A549 (cell line): Measurements from ENCODE around the gene CHST5. TPM values are rescaled to one million over a fixed set of nuclear protein-coding genes. Genes with fewer than 3 reads are reported as not detected.

Source experiments
- ATAC-seq, 2 experiments: fragments of 200-7000 bp in 1 of 2; fragments of >200 bp in 1 of 2; cut with Nextera tagmentation in 1 of 2; cut with Tn5 transposase in 1 of 2; 3 replicates each; pipeline versions ENCODE4 v1.8.0 to v1.9.1; 2018 to 2020; ENCODE audit warnings: mild to moderate bottlenecking in 1 of 2, moderate library complexity in 1 of 2
- CTCF ChIA-PET: fragments of 300-600 bp; sonication (Branson Sonifier 250); formaldehyde crosslinking; extraction: SDS; loops from one replicate; lab custom pipeline; 2021; ENCODE audit warnings: antibody characterized with exemption, inconsistent platforms; lab: Yijun Ruan, JAX
- POLR2A ChIA-PET: fragments of 350-600 bp; formaldehyde crosslinking; extraction: SDS; loops from one replicate; lab custom pipeline; 2021; ENCODE audit warnings: antibody characterized with exemption, inconsistent platforms; lab: Yijun Ruan, JAX
- DNase-seq, 2 experiments: peaks; one replicate each; pipeline versions ENCODE4 v3.0.0 to v3.0.0-alpha.2; 2011 to 2016; ENCODE audit warnings: low read depth in 1 of 2, low spot score in 1 of 2
- FAIRE-seq: peaks from 2 replicates; lab custom pipeline; 2011; peaks lifted over from hg19 to GRCh38; lab: Jason Lieb, UNC
- H3K27ac ChIP-seq, 2 experiments: fragments of >200 bp; sonication (Bioruptor Twin); formaldehyde crosslinking; 3 replicates each; pipeline ENCODE4 v1.5.1; 2016 to 2017
- H3K4me1 ChIP-seq: fragments of >200 bp; sonication (Bioruptor Twin); formaldehyde crosslinking; 3 replicates; pipeline ENCODE4 v1.6.1; 2016
- H3K4me2 ChIP-seq: fragments of >200 bp; sonication (Bioruptor Twin); formaldehyde crosslinking; 3 replicates; pipeline ENCODE4 v1.6.1; 2016
- H3K4me3 ChIP-seq: fragments of >200 bp; sonication (Bioruptor Twin); formaldehyde crosslinking; 3 replicates; pipeline ENCODE4 v1.5.1; 2016
- H3K9me3 ChIP-seq: fragments of >200 bp; sonication (Bioruptor Twin); formaldehyde crosslinking; 3 replicates; pipeline ENCODE4 v1.6.1; 2016
- ATOH8 ChIP-seq: fragments of 250-450 bp; sonication (Bioruptor Pico); IDR thresholded peaks from 2 replicates; pipeline ENCODE4 v1.5.0; 2020; ENCODE audit warnings: low read depth, mild to moderate bottlenecking, moderate library complexity
- HDAC2 ChIP-seq: fragments of 200-600 bp; sonication (generic); IDR thresholded peaks from 2 replicates; pipeline ENCODE4 v1.6.1; 2016
- HOXA7 ChIP-seq: fragments of 250-450 bp; sonication (Bioruptor Pico); IDR thresholded peaks from 2 replicates; pipeline ENCODE4 v1.5.0; 2020; ENCODE audit warnings: mild to moderate bottlenecking, moderate library complexity
- HOXB13 ChIP-seq: fragments of 250-450 bp; sonication (Bioruptor Pico); IDR thresholded peaks from 2 replicates; pipeline ENCODE4 v1.5.0; 2020; ENCODE audit warnings: low read depth, mild to moderate bottlenecking, moderate library complexity
- HOXB5 ChIP-seq: fragments of 250-450 bp; sonication (Bioruptor Pico); IDR thresholded peaks from 2 replicates; pipeline ENCODE4 v1.5.0; 2020; ENCODE audit warnings: mild to moderate bottlenecking, moderate library complexity
- MAX ChIP-seq: IDR thresholded peaks from 2 replicates; pipeline ENCODE4 v1.6.1; 2012
- MAZ ChIP-seq: fragments of 150-350 bp; IDR thresholded peaks from 2 replicates; pipeline ENCODE4 v1.6.1; 2014; ENCODE audit warnings: antibody characterized with exemption, low read depth, low read length, borderline replicate concordance
- NR3C1 ChIP-seq: fragments of >200 bp; sonication (Bioruptor Twin); formaldehyde crosslinking; IDR thresholded peaks from 3 replicates; pipeline ENCODE4 v1.6.1; 2017
- PHF8 ChIP-seq: fragments of 200-600 bp; sonication (generic); IDR thresholded peaks from 2 replicates; pipeline ENCODE4 v1.6.1; 2016; ENCODE audit warnings: low read depth, mild to moderate bottlenecking, antibody characterized with exemption, moderate library complexity, borderline replicate concordance
- RCOR1 ChIP-seq: fragments of 150-350 bp; IDR thresholded peaks from 2 replicates; pipeline ENCODE4 v1.6.1; 2014; ENCODE audit warnings: antibody characterized with exemption, low read length, low read depth
- REST ChIP-seq: fragments of 200-600 bp; sonication (generic); IDR thresholded peaks from 2 replicates; pipeline ENCODE4 v1.6.1; 2016; ENCODE audit warnings: antibody characterized with exemption, mild to moderate bottlenecking, moderate library complexity
- RFX5 ChIP-seq: fragments of 450-650 bp; IDR thresholded peaks from 2 replicates; pipeline ENCODE4 v1.7.1; 2014; ENCODE audit warnings: antibody characterized with exemption, mild to moderate bottlenecking, moderate library complexity
- RNF2 ChIP-seq: fragments of 200-600 bp; sonication (generic); IDR thresholded peaks from 2 replicates; pipeline ENCODE4 v1.6.1; 2016; ENCODE audit warnings: low read depth, mild to moderate bottlenecking, antibody characterized with exemption, moderate library complexity, borderline replicate concordance
- ZFP36 ChIP-seq: fragments of 450-650 bp; IDR thresholded peaks from 2 replicates; pipeline ENCODE4 v1.6.1; 2014; ENCODE audit warnings: borderline replicate concordance; ENCODE audit not compliant: partially characterized antibody
- WGBS: methylation state at CpG from one replicate; pipeline ENCODE4 v1.1.6; 2017; ENCODE audit errors: missing lambda C conversion rate; 5-methylcytosine and 5-hydroxymethylcytosine counted together
- polyA plus RNA-seq, 4 experiments: library from polyadenylated mRNA; depleted of rRNA in 3 of 4; stranded (reverse); fragments of >200 nt; fragmentation: RNase III in 1 of 4; extraction: RNeasy Plus Mini Kit Qiagen cat#74134 plus additional on column Dnase treatment in 1 of 4; gene quantifications; 2 replicates in 3 of 4; 3 replicates in 1 of 4; pipeline ENCODE4 v1.2.3, GENCODE V29; 2011 to 2017

CHST5 gene
- polyA plus RNA-seq, 2 of the 4 experiments (the other 2 are of a cell fraction), result 0.05 TPM; not detected in 1

GRCh38 chr16:75485230-75486013 lies 50.5 kb downstream of the CHST5 start:
- ChIA-PET POLR2A (no interaction called here), CTCF (interaction anchor here (0.9 to 3.7 kb wide), 6 partner anchors 13 to 136 kb away, joined by 3 to 23 read pairs (median 4); no protein-coding TSS in a partner anchor)
- peaks cover 8% of the 10 kb centered on the region; the same call in 1 of the 3 replicates for H3K4me1 ChIP-seq
- no peak overlapping the region for H3K4me3 ChIP-seq
- DNase-seq (no peak), FAIRE-seq (no peak), ATAC-seq (no peak)
- no peak overlapping the region for H3K4me2 ChIP-seq
- H3K27ac ChIP-seq, result peak overlapping the region in 1 of 2 experiments; percentile 33; a peak in 1 of 6 replicates
- no peaks in the 10 kb centered on the region for H3K9me3 ChIP-seq
- 77% methylated on average over 7 of the region's 7 CpGs for WGBS
- TF ChIP-seq MAZ, result no peak
- no peak for TF ChIP-seq NR3C1
- no peak for TF ChIP-seq ATOH8 (CRISPR knock-in tag)
- TF ChIP-seq HDAC2, result no peak
- TF ChIP-seq RFX5, result no peak

GRCh38 chr16:75483222-75483621 lies 52.7 kb downstream of the CHST5 start:
- no peak overlapping the region for H3K4me3 ChIP-seq
- DNase-seq, result no peak
- CTCF ChIA-PET, result interaction anchor here (1.3 to 2.2 kb wide), 2 partner anchors 18 to 33 kb away, joined by 3 to 8 read pairs; no protein-coding TSS in a partner anchor

More at GRCh38 chr16:75483222-75483621, 52.7 kb downstream of the CHST5 start:
- H3K4me2 ChIP-seq, result no peak overlapping the region
- no peak overlapping the region for H3K27ac ChIP-seq
- 58% methylated on average over 2 of the region's 2 CpGs for WGBS
- TF ChIP-seq HOXB13, result no peak
- no peak for TF ChIP-seq HOXB5 (CRISPR knock-in tag)
- no peak for TF ChIP-seq HOXA7 (CRISPR knock-in tag)
- no peak for TF ChIP-seq MAX
- no peak for TF ChIP-seq RNF2
- no peak for TF ChIP-seq REST
- no peak for TF ChIP-seq MAZ
- TF ChIP-seq ZFP36, result no peak
- TF ChIP-seq RCOR1, result no peak
- no peak for TF ChIP-seq PHF8
- TF ChIP-seq, all 56 proteins: peak for 0
- Histone ChIP-seq H3K4me1 (peaks cover 8% of the 10 kb centered on the region; the same call in 1 of the 3 replicates), H3K9me3 (no peaks in the 10 kb centered on the region)
- ATAC-seq (peak in 1 of 2 experiments; percentile 29; a peak in 2 of 6 replicates), FAIRE-seq (no peak)
- POLR2A ChIA-PET, result no interaction called here
